ENCODE measurements around the gene HMG20B. TPM values are rescaled to one million over a fixed set of nuclear protein-coding genes. Genes with fewer than 3 reads are reported as not detected.
"Not testable (repeated sequence)": the region's sequence is repeated elsewhere in the genome, so short reads cannot be mapped to it uniquely, and the experiment has no call there.

The HMG20B gene
- total and polyA plus RNA-seq, 3 experiments from 2014 or later, result 44.0 to 54.2 (median 50.6) TPM

DNA sequence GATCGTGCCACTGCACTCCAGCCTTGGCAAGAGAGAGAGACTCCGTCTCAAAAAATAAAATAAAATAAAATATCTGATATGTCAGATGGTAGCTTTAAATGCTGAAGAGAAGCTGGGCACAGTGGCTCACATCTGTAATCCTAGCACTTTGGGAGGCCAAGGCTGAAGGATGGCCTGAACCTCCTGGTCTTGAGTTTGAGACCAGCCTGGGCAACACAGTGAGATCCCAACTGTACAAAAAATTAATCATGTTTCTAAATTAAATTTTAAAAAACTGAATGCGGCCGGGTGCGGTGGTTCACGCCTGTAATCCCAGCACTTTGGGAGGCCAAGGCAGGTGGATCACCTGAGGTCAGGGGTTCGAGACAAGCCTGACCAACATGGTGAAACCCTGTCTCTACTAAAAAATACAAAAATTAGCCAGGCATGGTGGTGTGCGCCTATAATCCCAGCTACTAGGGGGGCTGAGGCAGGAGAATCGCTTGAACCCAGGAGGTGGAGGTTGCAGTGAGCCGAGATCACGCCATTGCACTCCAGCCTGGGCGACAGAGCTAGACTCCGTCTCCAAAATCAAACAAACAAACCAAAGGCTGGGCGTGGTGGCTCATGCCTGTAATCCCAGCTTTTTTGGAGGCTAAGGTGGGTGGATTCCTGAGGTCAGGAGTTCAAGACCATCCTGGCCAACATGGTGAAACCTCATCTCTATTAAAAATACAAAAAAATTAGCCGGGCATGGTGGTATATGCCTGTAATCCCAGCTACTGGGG is 11.5 kb downstream of the HMG20B start:
- H3K27me3 ChIP-seq (ENCODE audit: insufficient read depth, low read length, poor library complexity, severe bottlenecking); H3K36me3 Mint-ChIP-seq; H3K4me3 ChIP-seq (ENCODE audit: low read length); H3K4me1 Mint-ChIP-seq; H3K36me3 ChIP-seq (ENCODE audit: insufficient read depth, low read length); DNase-seq; H3K27ac ChIP-seq (ENCODE audit: low read depth, low read length); H3K4me1 ChIP-seq (ENCODE audit: insufficient read depth, low read length); H3K9me3 ChIP-seq (ENCODE audit: low read length); H3K9me3 Mint-ChIP-seq; H3K27ac Mint-ChIP-seq; H3K27me3 Mint-ChIP-seq: not testable (repeated sequence)
- H3K4me3 Mint-ChIP-seq, result peak overlapping the region in 2 of 7 donors; percentile 32 to 59
- ChIA-PET POLR2A (interaction anchor here (0.7 to 2.2 kb wide), 2 partner anchors 21 to 39 kb away, joined by 4 to 7 read pairs; no protein-coding TSS in a partner anchor), CTCF (interaction anchor here (1.4 to 3.1 kb wide), 3 partner anchors 20 to 38 kb away, joined by 3 to 18 read pairs (median 4); no protein-coding TSS in a partner anchor)

DNA sequence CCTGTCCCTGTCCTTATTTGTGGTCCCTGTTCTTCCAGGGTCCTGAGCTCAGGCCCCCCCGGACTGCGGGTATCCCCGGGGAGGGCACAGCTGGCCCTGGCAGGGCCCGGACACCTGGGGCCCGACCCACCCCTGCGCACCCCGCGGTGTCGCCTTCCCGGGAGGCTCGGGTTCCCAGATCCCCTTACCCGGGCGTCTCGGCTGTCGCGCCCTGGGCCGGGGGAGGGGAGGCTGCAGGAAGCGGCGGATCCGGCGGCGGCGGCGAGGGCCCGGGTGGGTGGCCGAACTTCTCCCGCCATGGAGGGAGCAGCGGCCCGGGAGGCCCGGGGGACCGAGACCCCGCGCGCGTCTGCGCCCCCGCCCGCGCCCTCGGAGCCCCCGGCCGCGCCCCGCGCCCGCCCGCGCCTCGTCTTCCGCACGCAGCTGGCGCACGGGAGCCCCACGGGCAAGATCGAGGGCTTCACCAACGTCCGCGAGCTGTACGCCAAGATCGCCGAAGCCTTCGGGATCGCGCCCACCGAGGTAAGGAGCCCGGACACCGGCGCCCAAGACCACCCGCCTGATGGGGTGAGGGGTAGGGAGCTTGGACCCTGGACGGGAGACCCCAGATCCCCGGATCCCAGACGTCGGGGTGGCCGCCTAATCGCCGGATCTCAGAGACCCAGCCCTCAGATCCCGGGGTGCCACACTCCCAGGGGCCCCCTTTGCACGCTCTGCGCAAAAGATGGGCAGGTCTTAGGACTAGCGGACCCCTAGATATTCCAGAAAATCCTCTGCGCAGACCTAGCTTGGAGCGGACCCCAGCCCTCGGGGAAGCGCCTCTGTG is 12.8 kb downstream of the HMG20B start, which contains the start of gene GIPC3:
GIPC3 (plus strand) TSS at position 178 of the 826 bp plus-strand sequence; CDS start at position 298, 120 bp downstream.
- Mint-ChIP-seq H3K4me1 (no peaks in the 10 kb centered on the region), H3K27ac (peak within 1 kb of the TSS in 1 of 8 donors; percentile 43), H3K9me3 (no peaks in the 10 kb centered on the region), H3K36me3 (peaks cover 0 to 1% (median 0%) of the 10 kb centered on the region in 3 donors), H3K27me3 (no peaks in the 10 kb centered on the region), H3K4me3 (peak within 1 kb of the TSS in 5 of 7 donors; percentile 43 to 78 (median 58))
- H3K4me3 ChIP-seq (ENCODE audit: low read length), result peak within 1 kb of the TSS; percentile 62
- POLR2A ChIA-PET, result interaction anchor here (0.5 to 2.2 kb wide), 4 partner anchors 19 to 288 kb away, joined by 3 to 9 read pairs (median 6); no protein-coding TSS in a partner anchor
- CTCF ChIA-PET, result interaction anchor here (0.7 to 3.4 kb wide), 10 partner anchors 10 to 40 kb away, joined by 3 to 18 read pairs (median 5); no protein-coding TSS in a partner anchor
- H3K27ac ChIP-seq (ENCODE audit: low read depth, low read length), result no peak within 1 kb of the TSS
- H3K9me3 ChIP-seq (ENCODE audit: low read length), result no peaks in the 10 kb centered on the region
- DNase-seq, result no peak
- H3K4me1 ChIP-seq (ENCODE audit: insufficient read depth, low read length), result no peaks in the 10 kb centered on the region
- H3K27me3 ChIP-seq (ENCODE audit: insufficient read depth, low read length, poor library complexity, severe bottlenecking), result peaks cover 3% of the 10 kb centered on the region
- H3K36me3 ChIP-seq (ENCODE audit: insufficient read depth, low read length), result no peaks in the 10 kb centered on the region

DNA sequence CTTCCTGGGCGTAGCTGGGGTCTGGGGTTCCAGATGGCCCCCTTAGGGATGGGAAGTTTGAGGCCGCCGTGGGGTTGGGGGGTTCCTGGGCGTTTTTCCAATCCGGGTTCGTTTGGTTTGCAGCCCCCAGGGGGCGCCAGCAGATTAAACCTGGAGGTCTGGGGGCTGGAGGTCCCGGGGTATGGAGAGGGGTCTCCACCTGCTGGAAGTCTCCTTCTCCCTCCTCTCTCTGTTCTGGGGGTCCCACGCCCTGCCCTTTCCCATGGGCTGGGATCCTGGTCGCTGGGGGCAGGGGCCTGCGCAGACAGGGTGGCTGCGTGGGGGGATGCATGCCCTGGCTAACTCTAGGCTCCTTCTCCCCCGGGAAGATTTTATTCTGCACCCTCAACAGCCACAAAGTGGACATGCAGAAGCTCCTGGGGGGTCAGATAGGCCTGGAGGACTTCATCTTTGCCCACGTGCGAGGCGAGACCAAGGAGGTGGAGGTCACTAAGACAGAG is 13.4 kb downstream of the HMG20B start:
- H3K4me3 ChIP-seq (ENCODE audit: low read length), result peak overlapping the region; percentile 62
- peaks cover 3% of the 10 kb centered on the region for H3K27me3 ChIP-seq (ENCODE audit: insufficient read depth, low read length, poor library complexity, severe bottlenecking)
- H3K27ac ChIP-seq (ENCODE audit: low read depth, low read length), result no peak overlapping the region
- no peaks in the 10 kb centered on the region for H3K4me1 ChIP-seq (ENCODE audit: insufficient read depth, low read length)
- Mint-ChIP-seq H3K4me1 (no peaks in the 10 kb centered on the region), H3K27ac (peak overlapping the region in 1 of 8 donors; percentile 43), H3K9me3 (no peaks in the 10 kb centered on the region), H3K27me3 (no peaks in the 10 kb centered on the region), H3K36me3 (peaks cover 0 to 1% (median 0%) of the 10 kb centered on the region in 3 donors), H3K4me3 (peak overlapping the region in 5 of 7 donors; percentile 43 to 78 (median 58))
- DNase-seq, result peak in 2 of 5 donors; percentile 14 to 55
- no peaks in the 10 kb centered on the region for H3K36me3 ChIP-seq (ENCODE audit: insufficient read depth, low read length)
- POLR2A ChIA-PET, result interaction anchor here (0.6 to 2.2 kb wide), 2 partner anchors 19 to 37 kb away, joined by 4 to 7 read pairs; no protein-coding TSS in a partner anchor
- H3K9me3 ChIP-seq (ENCODE audit: low read length), result no peaks in the 10 kb centered on the region
- CTCF ChIA-PET, result interaction anchor here (1.3 to 3.4 kb wide), 7 partner anchors 10 to 40 kb away, joined by 4 to 18 read pairs (median 6); no protein-coding TSS in a partner anchor

DNA sequence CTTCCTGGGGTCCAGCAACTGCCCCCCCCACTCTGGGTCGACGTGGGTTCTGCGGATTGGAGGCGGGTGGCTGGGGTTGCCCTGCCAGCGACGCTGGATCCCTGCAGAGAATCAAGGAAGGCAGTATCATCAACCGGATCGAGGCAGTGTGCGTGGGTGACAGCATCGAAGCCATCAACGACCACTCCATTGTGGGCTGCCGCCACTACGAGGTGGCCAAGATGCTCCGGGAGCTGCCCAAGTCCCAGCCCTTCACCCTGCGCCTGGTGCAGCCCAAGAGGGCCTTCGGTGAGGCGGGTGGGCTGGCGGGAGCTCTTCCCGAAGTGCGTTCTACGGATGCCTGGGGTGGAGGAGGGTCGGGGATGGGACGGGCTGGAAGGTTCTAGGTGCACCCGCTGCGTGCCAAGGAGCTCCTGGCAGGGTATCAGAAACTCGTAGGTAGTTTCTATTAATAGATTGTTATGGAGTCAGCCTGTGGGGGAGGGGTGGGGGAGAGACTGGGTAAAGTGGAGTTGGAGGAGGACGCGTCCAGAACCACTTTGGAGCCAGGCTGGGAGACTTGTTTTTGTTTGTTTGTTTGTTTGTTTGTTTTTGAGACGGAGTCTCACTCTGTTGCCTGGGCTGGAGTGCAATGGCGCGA is 14.1 kb downstream of the HMG20B start:
- peaks cover 3% of the 10 kb centered on the region for H3K27me3 ChIP-seq (ENCODE audit: insufficient read depth, low read length, poor library complexity, severe bottlenecking)
- CTCF ChIA-PET, result interaction anchor here (1.9 to 3.4 kb wide), 3 partner anchors 22 to 41 kb away, joined by 6 to 18 read pairs (median 14); no protein-coding TSS in a partner anchor
- no peaks in the 10 kb centered on the region for H3K9me3 Mint-ChIP-seq
- peaks cover 0 to 1% (median 0%) of the 10 kb centered on the region in 3 donors for H3K36me3 Mint-ChIP-seq
- no peak overlapping the region for H3K27ac Mint-ChIP-seq
- no peaks in the 10 kb centered on the region for H3K27me3 Mint-ChIP-seq
- no peak overlapping the region for H3K4me3 ChIP-seq (ENCODE audit: low read length)
- POLR2A ChIA-PET, result interaction anchor here (0.6 kb wide), 1 partner anchor 38 kb away, joined by 4 read pairs; no protein-coding TSS in a partner anchor
- H3K9me3 ChIP-seq (ENCODE audit: low read length), result no peaks in the 10 kb centered on the region
- peak overlapping the region in 2 of 7 donors; percentile 20 to 23 for H3K4me3 Mint-ChIP-seq
- no peak overlapping the region for H3K27ac ChIP-seq (ENCODE audit: low read depth, low read length)
- DNase-seq, result no peak
- no peaks in the 10 kb centered on the region for H3K4me1 Mint-ChIP-seq
- H3K4me1 ChIP-seq (ENCODE audit: insufficient read depth, low read length), result no peaks in the 10 kb centered on the region
- H3K36me3 ChIP-seq (ENCODE audit: insufficient read depth, low read length), result no peaks in the 10 kb centered on the region

DNA sequence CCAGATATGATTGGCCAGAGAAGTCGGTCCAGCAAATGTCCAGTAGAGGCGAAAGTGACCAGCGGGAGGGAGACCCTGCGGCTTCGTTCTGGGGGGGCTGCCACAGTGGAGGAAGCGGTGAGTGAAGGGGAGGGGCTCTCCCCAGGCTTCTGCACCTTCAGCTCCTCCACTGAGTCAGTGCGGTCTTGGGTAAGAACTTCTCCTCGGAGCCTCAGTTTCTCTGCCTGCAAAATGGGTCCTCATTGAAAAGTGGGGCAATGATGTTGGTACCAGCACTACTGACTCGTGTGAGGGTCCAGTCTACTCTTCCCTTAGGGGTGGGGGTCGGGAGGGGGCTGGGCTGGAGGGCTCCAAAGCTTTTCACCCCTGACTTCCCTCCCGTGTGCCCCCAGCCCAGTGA is 16.7 kb downstream of the HMG20B start:
- Histone ChIP-seq H3K27ac (ENCODE audit: low read depth, low read length) (no peak overlapping the region), H3K9me3 (ENCODE audit: low read length) (no peaks in the 10 kb centered on the region), H3K27me3 (ENCODE audit: insufficient read depth, low read length, poor library complexity, severe bottlenecking) (peaks cover 3% of the 10 kb centered on the region), H3K36me3 (ENCODE audit: insufficient read depth, low read length) (no peaks in the 10 kb centered on the region), H3K4me1 (ENCODE audit: insufficient read depth, low read length) (no peaks in the 10 kb centered on the region), H3K4me3 (ENCODE audit: low read length) (no peak overlapping the region)
- DNase-seq, result no peak
- CTCF ChIA-PET, result interaction anchor here (1.2 to 1.7 kb wide), 2 partner anchors 29 to 44 kb away, joined by 3 to 5 read pairs; no protein-coding TSS in a partner anchor
- Mint-ChIP-seq H3K36me3 (peaks cover 0 to 1% (median 0%) of the 10 kb centered on the region in 3 donors), H3K9me3 (no peaks in the 10 kb centered on the region), H3K4me3 (peak overlapping the region in 1 of 7 donors; percentile 32), H3K27me3 (no peaks in the 10 kb centered on the region), H3K27ac (no peak overlapping the region), H3K4me1 (no peaks in the 10 kb centered on the region)
- POLR2A ChIA-PET, result interaction anchor here (0.6 kb wide), 1 partner anchor 34 kb away, joined by 3 read pairs; no protein-coding TSS in a partner anchor

DNA sequence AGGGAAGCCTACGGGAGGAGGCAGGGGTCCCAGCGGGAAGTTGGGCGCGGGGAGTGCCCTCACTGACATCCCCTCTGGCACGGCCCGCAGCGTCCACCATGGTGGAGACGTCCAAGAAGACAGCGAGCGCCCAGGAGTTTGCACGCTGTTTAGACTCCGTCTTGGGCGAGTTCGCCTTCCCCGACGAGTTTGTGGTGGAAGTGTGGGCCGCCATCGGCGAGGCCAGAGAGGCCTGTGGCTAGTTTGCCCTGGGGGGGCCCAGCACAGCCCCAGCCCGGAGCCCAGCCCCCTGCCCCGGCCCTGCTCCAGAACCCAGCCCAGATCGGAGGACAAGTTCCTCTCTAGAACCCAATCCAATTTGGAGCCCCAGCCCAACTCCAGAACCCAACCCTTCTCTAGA is 17.2 kb downstream of the HMG20B start:
- ChIA-PET CTCF (interaction anchor here (1.2 to 1.7 kb wide), 2 partner anchors 29 to 45 kb away, joined by 3 to 5 read pairs; no protein-coding TSS in a partner anchor), POLR2A (no interaction called here)
- peaks cover 3% of the 10 kb centered on the region for H3K27me3 ChIP-seq (ENCODE audit: insufficient read depth, low read length, poor library complexity, severe bottlenecking)
- Mint-ChIP-seq H3K4me1 (no peaks in the 10 kb centered on the region), H3K36me3 (peaks cover 0 to 1% (median 0%) of the 10 kb centered on the region in 3 donors), H3K27ac (no peak overlapping the region), H3K27me3 (no peaks in the 10 kb centered on the region), H3K4me3 (no peak overlapping the region), H3K9me3 (no peaks in the 10 kb centered on the region)
- H3K27ac ChIP-seq (ENCODE audit: low read depth, low read length), result no peak overlapping the region
- no peak for DNase-seq
- no peaks in the 10 kb centered on the region for H3K4me1 ChIP-seq (ENCODE audit: insufficient read depth, low read length)
- no peaks in the 10 kb centered on the region for H3K9me3 ChIP-seq (ENCODE audit: low read length)
- H3K4me3 ChIP-seq (ENCODE audit: low read length), result no peak overlapping the region
- no peaks in the 10 kb centered on the region for H3K36me3 ChIP-seq (ENCODE audit: insufficient read depth, low read length)

DNA sequence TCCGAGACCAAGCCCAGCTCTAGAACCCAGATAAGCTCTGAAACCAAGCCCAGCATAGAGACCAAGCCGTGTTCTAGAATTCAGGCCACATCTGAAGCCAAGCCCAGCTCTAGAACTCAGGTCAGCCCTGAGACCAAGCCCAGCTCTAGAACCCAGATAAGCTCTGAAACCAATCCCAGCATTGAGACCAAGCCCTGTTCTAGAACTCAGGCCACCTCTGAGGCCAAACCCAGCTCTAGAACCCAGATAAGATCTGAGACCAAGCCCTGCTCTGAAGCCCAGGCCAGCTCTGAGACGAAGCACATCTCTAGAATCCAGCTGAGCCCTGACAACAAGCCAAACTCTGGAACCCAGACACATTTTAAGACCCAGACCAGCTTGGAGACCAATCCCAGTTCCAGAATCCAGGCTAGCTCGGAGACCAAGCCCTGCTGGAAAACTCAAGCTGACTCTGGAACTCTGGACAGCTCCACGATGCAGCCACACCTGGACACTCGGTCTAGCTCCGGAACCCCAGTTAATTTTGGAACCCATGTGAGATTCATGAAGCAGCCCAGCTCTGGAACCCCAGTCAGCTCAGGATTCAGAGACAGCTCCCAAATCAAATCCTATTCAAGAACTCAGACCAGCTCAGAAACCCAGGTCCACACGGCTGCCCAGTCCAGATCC is 18.4 kb downstream of the HMG20B start:
- Mint-ChIP-seq H3K4me3 (no peak overlapping the region), H3K27ac (no peak overlapping the region), H3K9me3 (no peaks in the 10 kb centered on the region), H3K27me3 (no peaks in the 10 kb centered on the region), H3K36me3 (peaks cover 0 to 1% (median 0%) of the 10 kb centered on the region in 3 donors), H3K4me1 (no peaks in the 10 kb centered on the region)
- Histone ChIP-seq H3K27me3 (ENCODE audit: insufficient read depth, low read length, poor library complexity, severe bottlenecking) (no peaks in the 10 kb centered on the region), H3K36me3 (ENCODE audit: insufficient read depth, low read length) (no peaks in the 10 kb centered on the region), H3K27ac (ENCODE audit: low read depth, low read length) (no peak overlapping the region), H3K4me1 (ENCODE audit: insufficient read depth, low read length) (no peaks in the 10 kb centered on the region), H3K4me3 (ENCODE audit: low read length) (no peak overlapping the region), H3K9me3 (ENCODE audit: low read length) (no peaks in the 10 kb centered on the region)
- ChIA-PET CTCF (interaction anchor here (1.0 to 1.7 kb wide), 2 partner anchors 28 to 46 kb away, joined by 5 read pairs; no protein-coding TSS in a partner anchor), POLR2A (no interaction called here)
- no peak for DNase-seq
